Sigmoid colon (tissue), 7 donors: ENCODE measurements around the gene EPAS1. TPM values are rescaled to one million over a fixed set of nuclear protein-coding genes. Genes with fewer than 3 reads are reported as not detected.

Experiments
- DNase-seq: peaks from one replicate; pipeline ENCODE4 v3.0.0-alpha.2; 2019
- H3K27ac ChIP-seq, 4 donors: fragments of 200-600 bp; sonication (generic); one replicate each; pipeline ENCODE4 v1.5.1; 2016 to 2019; ENCODE audit warnings: mild to moderate bottlenecking in 1 of 4
- H3K27me3 ChIP-seq, 3 donors: fragments of 200-600 bp; sonication (generic); one replicate each; pipeline ENCODE4 v1.5.1; 2019; ENCODE audit warnings: mild to moderate bottlenecking in 1 of 3
- H3K36me3 ChIP-seq, 4 donors: fragments of 200-600 bp; sonication (generic); one replicate each; pipeline ENCODE4 v1.5.1; 2016 to 2019
- H3K4me1 ChIP-seq, 4 donors: fragments of 200-600 bp; sonication (generic); one replicate each; pipeline ENCODE4 v1.5.1; 2017 to 2019
- H3K4me3 ChIP-seq, 4 donors: fragments of 200-600 bp; sonication (generic); one replicate each; pipeline ENCODE4 v1.5.1; 2017 to 2019; ENCODE audit warnings: mild to moderate bottlenecking in 2 of 4, moderate library complexity in 1 of 4
- H3K9me3 ChIP-seq, 4 donors: fragments of 200-600 bp in 3 of 4; sonication (generic) in 3 of 4; one replicate each; pipeline versions ENCODE4 v1.5.1 to v1.6.1; 2013 to 2019
- EP300 ChIP-seq, 4 donors: sonication (generic); formaldehyde crosslinking; IDR thresholded peaks; one replicate each; pipeline ENCODE4 v1.6.1; 2017; ENCODE audit warnings: antibody characterized with exemption in 4 of 4
- POLR2A ChIP-seq, 2 donors: fragments of 450-650 bp; IDR thresholded peaks; one replicate each; pipeline ENCODE4 v1.6.1; 2016; ENCODE audit warnings: antibody characterized with exemption in 2 of 2, mild to moderate bottlenecking in 2 of 2, moderate library complexity in 2 of 2
- POLR2AphosphoS5 ChIP-seq, 4 donors: sonication (generic); formaldehyde crosslinking; IDR thresholded peaks; one replicate each; pipeline ENCODE4 v1.6.1; 2017; ENCODE audit warnings: antibody characterized with exemption in 4 of 4
- WGBS, 2 donors: extraction: QIAGEN DNeasy Blood & Tissue Kit; methylation state at CpG; one replicate each; pipeline ENCODE4 v1.1.7; 2013; 5-methylcytosine and 5-hydroxymethylcytosine counted together
- intact Hi-C: fragments of 100-400 bp; cut with DNase I; formaldehyde crosslinking; loops from one replicate; pipeline ENCODE4 v1.15.1; 2023
- polyA plus RNA-seq, 3 donors: library from polyadenylated mRNA; stranded (reverse); fragments of 200-250 nt; gene quantifications; one replicate each; pipeline ENCODE4 v1.2.3, GENCODE V29; 2013
- total RNA-seq, 4 donors: library from RNA; depleted of rRNA; stranded (reverse); fragments of >200 nt; gene quantifications; one replicate each; pipeline ENCODE4 v1.1.0, GENCODE V29; 2016
- TF ChIP-seq, protein P1 (sequence below), 4 experiments: fragments of 450-650 bp in 3 of 4; fragments of 200-600 bp in 1 of 4; IDR thresholded peaks; one replicate each; pipeline ENCODE4 v1.5.1; 2016 to 2019; ENCODE audit warnings: antibody characterized with exemption in 4 of 4, mild to moderate bottlenecking in 3 of 4, moderate library complexity in 2 of 4
- donor health status: healthy with polysubstance abuse.
- donor health status: Bipolar disorder and iron deficiency.
- donor health status: healthy.

Gene EPAS1
- total and polyA plus RNA-seq, 7 donors, result 56.8 to 97.8 (median 62.2) TPM

DNA sequence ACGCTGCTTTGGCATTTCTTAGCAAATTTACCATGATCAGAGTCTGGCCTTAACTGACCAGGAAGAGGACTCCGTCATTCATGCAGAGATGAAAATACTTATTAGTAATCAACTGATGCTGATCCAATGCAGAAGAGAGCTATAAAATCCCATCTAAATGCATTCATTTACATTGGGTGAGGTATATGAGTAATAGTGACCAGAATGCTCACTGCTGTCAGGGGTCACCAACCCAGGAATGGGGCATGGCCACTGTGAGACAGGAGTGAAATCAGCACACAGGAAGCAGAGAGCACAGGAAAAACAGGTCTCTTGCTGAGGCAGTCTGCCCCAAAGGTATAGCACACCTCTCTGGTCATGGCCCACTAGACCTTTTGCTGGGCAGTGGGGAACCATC, 114.0 kb downstream of the EPAS1 start:
- DNase-seq, result no peak
- Histone ChIP-seq H3K36me3 (no peaks in the 10 kb centered on the region), H3K4me3 (no peak overlapping the region), H3K9me3 (no peaks in the 10 kb centered on the region), H3K27me3 (no peaks in the 10 kb centered on the region), H3K4me1 (peaks cover 0 to 16% (median 0%) of the 10 kb centered on the region in 4 donors), H3K27ac (no peak overlapping the region)
- WGBS, 2 donors, result 93 to 99% methylated on average over 2 of the region's 2 CpGs
- intact Hi-C loops, result no loop called here
- TF ChIP-seq POLR2A (IDR thresholded peaks at IDR 0.05), result no peak
- no peak for TF ChIP-seq EP300 (IDR thresholded peaks at IDR 0.05)
- no peak for TF ChIP-seq POLR2AphosphoS5 (IDR thresholded peaks at IDR 0.05)
- TF ChIP-seq, protein P1, sequence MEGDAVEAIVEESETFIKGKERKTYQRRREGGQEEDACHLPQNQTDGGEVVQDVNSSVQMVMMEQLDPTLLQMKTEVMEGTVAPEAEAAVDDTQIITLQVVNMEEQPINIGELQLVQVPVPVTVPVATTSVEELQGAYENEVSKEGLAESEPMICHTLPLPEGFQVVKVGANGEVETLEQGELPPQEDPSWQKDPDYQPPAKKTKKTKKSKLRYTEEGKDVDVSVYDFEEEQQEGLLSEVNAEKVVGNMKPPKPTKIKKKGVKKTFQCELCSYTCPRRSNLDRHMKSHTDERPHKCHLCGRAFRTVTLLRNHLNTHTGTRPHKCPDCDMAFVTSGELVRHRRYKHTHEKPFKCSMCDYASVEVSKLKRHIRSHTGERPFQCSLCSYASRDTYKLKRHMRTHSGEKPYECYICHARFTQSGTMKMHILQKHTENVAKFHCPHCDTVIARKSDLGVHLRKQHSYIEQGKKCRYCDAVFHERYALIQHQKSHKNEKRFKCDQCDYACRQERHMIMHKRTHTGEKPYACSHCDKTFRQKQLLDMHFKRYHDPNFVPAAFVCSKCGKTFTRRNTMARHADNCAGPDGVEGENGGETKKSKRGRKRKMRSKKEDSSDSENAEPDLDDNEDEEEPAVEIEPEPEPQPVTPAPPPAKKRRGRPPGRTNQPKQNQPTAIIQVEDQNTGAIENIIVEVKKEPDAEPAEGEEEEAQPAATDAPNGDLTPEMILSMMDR (IDR thresholded peaks at IDR 0.05), result no peak

DNA sequence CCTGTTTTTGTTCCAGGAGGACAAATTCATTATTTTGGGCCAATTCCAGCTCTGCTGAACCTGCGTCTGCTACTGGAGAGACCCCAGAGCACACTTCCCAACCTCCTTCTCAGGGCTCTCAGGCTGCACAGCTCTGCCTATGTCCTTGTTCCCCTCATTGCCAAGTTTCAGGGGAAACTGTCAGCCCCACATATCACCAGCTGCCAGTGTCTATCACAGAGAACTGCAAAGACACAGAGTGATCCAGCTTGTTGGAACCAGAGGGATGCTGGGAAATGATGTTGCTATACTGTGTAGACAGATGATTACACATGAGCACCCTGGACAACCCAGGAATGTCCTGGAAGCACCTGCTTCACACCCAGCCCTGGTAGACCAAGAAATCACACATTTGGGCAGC, 114.8 kb downstream of the EPAS1 start:
- DNase-seq, result no peak
- Histone ChIP-seq H3K4me1 (peaks cover 0 to 14% (median 0%) of the 10 kb centered on the region in 4 donors), H3K27ac (no peak overlapping the region), H3K36me3 (no peaks in the 10 kb centered on the region), H3K4me3 (no peak overlapping the region), H3K9me3 (no peaks in the 10 kb centered on the region), H3K27me3 (no peaks in the 10 kb centered on the region)
- intact Hi-C loops, result no loop called here
- no peak for TF ChIP-seq POLR2AphosphoS5 (IDR thresholded peaks at IDR 0.05)
- TF ChIP-seq EP300 (IDR thresholded peaks at IDR 0.05), result no peak
- TF ChIP-seq, protein P1 (IDR thresholded peaks at IDR 0.05), result no peak
- TF ChIP-seq POLR2A (IDR thresholded peaks at IDR 0.05), result no peak
- 93 to 97% methylated on average over 1 of the region's 1 CpG for WGBS, 2 donors

DNA sequence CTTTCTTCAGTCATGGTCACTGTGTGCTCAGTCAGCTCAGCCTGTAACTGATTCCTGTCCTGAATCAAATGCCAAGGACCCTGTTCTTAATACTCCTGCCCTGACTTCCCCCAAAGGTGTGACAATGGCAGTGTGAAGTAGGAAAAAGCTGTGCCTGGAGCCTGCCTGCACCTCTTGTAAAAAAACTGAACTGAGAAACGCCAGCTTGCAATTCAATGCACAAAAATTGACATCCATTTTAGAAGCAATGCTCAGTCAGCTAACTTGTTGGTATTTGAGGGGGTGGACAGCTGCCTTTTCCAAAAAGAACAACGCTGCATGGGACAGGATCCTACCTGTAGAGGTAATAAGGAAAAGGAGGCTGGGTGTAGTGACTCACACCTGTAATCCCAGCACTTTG, 115.9 kb downstream of the EPAS1 start:
- no peak overlapping the region for H3K4me3 ChIP-seq
- H3K27me3 ChIP-seq, result no peaks in the 10 kb centered on the region
- H3K27ac ChIP-seq, result no peak overlapping the region
- H3K36me3 ChIP-seq, result no peaks in the 10 kb centered on the region
- H3K4me1 ChIP-seq, result peaks cover 0 to 14% (median 0%) of the 10 kb centered on the region in 4 donors
- peaks cover 0 to 2% (median 0%) of the 10 kb centered on the region in 4 donors for H3K9me3 ChIP-seq
- 83 to 85% methylated on average over 2 of the region's 2 CpGs for WGBS, 2 donors
- TF ChIP-seq EP300 (IDR thresholded peaks at IDR 0.05) (no peak), POLR2AphosphoS5 (IDR thresholded peaks at IDR 0.05) (no peak), POLR2A (IDR thresholded peaks at IDR 0.05) (no peak)
- TF ChIP-seq, protein P1 (IDR thresholded peaks at IDR 0.05), result no peak
- intact Hi-C loops, result no loop called here
- no peak for DNase-seq

DNA sequence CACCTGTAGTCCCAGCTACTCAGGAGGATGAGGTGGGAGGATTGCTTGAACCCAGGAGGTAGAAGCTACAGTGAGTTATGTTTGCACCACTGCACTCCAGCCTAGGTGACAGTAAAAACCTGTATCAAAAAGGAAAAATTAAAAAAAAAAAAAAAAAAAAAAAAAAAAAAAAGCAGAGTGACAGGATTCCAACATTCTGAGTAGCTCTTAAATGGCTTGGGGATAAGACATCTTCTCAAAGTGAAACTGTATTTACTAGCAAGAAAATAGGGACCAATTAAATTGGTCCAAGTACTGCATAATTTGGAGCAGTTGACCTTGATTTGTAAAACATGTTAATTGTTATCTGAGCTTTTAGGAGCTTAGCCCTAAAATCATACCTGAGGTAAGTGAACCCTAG, 116.4 kb downstream of the EPAS1 start:
- Histone ChIP-seq H3K27ac (no peak overlapping the region), H3K9me3 (peaks cover 0 to 2% (median under 1%) of the 10 kb centered on the region in 4 donors), H3K4me3 (no peak overlapping the region), H3K27me3 (no peaks in the 10 kb centered on the region), H3K4me1 (peaks cover 0 to 13% (median 0%) of the 10 kb centered on the region in 4 donors), H3K36me3 (no peaks in the 10 kb centered on the region)
- DNase-seq, result no peak
- intact Hi-C loops, result no loop called here
- TF ChIP-seq POLR2AphosphoS5 (IDR thresholded peaks at IDR 0.05) (no peak), EP300 (IDR thresholded peaks at IDR 0.05) (no peak), POLR2A (IDR thresholded peaks at IDR 0.05) (no peak)
- TF ChIP-seq, protein P1 (IDR thresholded peaks at IDR 0.05), result no peak

DNA sequence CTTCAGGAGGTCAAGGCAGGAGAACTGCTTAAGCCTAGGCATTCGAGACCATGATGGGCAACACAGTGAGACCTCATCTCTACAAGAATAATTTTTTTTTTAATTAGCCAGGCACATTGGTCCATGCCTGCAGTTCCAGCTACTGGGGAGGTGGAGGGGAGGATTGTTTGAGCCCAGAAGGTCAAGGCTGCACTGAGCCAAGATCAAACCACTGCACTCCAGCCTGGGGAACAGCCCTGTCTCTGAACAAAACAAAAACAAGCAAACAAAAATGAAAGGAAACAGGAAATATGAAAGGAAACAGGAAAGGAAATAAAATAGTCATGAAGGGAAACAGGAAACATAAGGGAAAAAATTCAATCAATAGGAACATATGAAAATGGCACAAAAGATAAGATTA, 117.5 kb downstream of the EPAS1 start:
- intact Hi-C loops, result no loop called here
- no peaks in the 10 kb centered on the region for H3K36me3 ChIP-seq
- H3K27me3 ChIP-seq, result no peaks in the 10 kb centered on the region
- no peak overlapping the region for H3K4me3 ChIP-seq
- whole genome bisulfite sequencing, 2 donors, result 83 to 92% methylated on average over 1 of the region's 1 CpG
- peaks cover 0 to 4% (median 1%) of the 10 kb centered on the region in 4 donors for H3K9me3 ChIP-seq
- no peak overlapping the region for H3K27ac ChIP-seq
- no peak for DNase-seq
- TF ChIP-seq, protein P1 (IDR thresholded peaks at IDR 0.05), result no peak
- TF ChIP-seq EP300 (IDR thresholded peaks at IDR 0.05), result no peak
- no peak for TF ChIP-seq POLR2AphosphoS5 (IDR thresholded peaks at IDR 0.05)
- TF ChIP-seq POLR2A (IDR thresholded peaks at IDR 0.05), result no peak
- peaks cover 0 to 2% (median 0%) of the 10 kb centered on the region in 4 donors for H3K4me1 ChIP-seq
